HCT116 (cell line): ENCODE measurements around the gene CAB39L. TPM values are rescaled to one million over a fixed set of nuclear protein-coding genes. Genes with fewer than 3 reads are reported as not detected.

Experiments used
- ATAC-seq: fragments of 200-7000 bp; cut with Tn5 transposase; 2 replicates; pipeline ENCODE4 v1.9.1; 2020; ENCODE audit warnings: mild to moderate bottlenecking, moderate library complexity
- BruUV-seq: library from RNA; stranded (reverse); fragments of 400-500 nt; replicated peaks from 2 replicates; lab custom pipeline; 2021; lab: Mats Ljungman, UMichigan
- CTCF ChIA-PET: fragments of 300-600 bp; sonication (Branson Sonifier 250); formaldehyde crosslinking; loops from one replicate; lab custom pipeline; 2021; ENCODE audit warnings: antibody characterized with exemption; lab: Charles Lee
- POLR2A ChIA-PET: fragments of 300-600, 350-600 bp; sonication (Branson Sonifier 250); formaldehyde crosslinking; loops from one replicate; lab custom pipeline; 2021; ENCODE audit warnings: antibody characterized with exemption; lab: Charles Lee
- RAD21 ChIA-PET, 2 experiments: fragments of 300-600 bp; sonication (Branson Sonifier 250); formaldehyde crosslinking; loops; one replicate each; lab custom pipeline; 2023; ENCODE audit warnings: low total read pairs in 2 of 2; ENCODE audit not compliant: uncharacterized antibody in 2 of 2, unreplicated experiment in 2 of 2, low non-redundant PET in 1 of 2; lab: Charles Lee
- DNase-seq: peaks from one replicate; pipeline ENCODE4 v3.0.0-alpha.2; 2010; ENCODE audit warnings: low read depth, low spot score
- H2AFZ ChIP-seq: fragments of 200-600 bp; shearing (Covaris generic), sonication (generic); 2 replicates; pipeline ENCODE4 v1.6.1; 2017; ENCODE audit warnings: low read depth, mixed run types, mixed read lengths, antibody characterized with exemption, low read length; ENCODE audit not compliant: poor library complexity, severe bottlenecking
- H3K27ac ChIP-seq: 2 replicates; pipeline ENCODE4 v1.5.1; 2012; ENCODE audit warnings: low read depth, low read length
- H3K27me3 ChIP-seq: fragments of 200-600 bp; sonication (generic); 2 replicates; pipeline ENCODE4 v1.6.1; 2016; ENCODE audit warnings: mixed run types, low read length, mixed read lengths; ENCODE audit not compliant: insufficient read depth
- H3K36me3 ChIP-seq, 2 experiments: fragments of 200-500 bp in 1 of 2; fragments of 200-600 bp in 1 of 2; sonication (Bioruptor generic) in 1 of 2; sonication (generic) in 1 of 2; 2 replicates each; pipeline versions ENCODE4 v1.5.1 to v1.6.1; 2014 to 2016; ENCODE audit warnings: low read length in 2 of 2, inconsistent platforms in 1 of 2, mixed read lengths in 1 of 2, mixed run types in 1 of 2; ENCODE audit not compliant: insufficient read depth in 2 of 2, control insufficient read depth in 1 of 2
- H3K4me1 ChIP-seq, 2 experiments: fragments of 200-600 bp in 1 of 2; sonication (generic) in 1 of 2; 2 replicates each; pipeline versions ENCODE4 v1.5.1 to v1.6.1; 2012 to 2017; ENCODE audit warnings: low read length in 2 of 2, inconsistent platforms in 1 of 2, mild to moderate bottlenecking in 1 of 2, mixed read lengths in 1 of 2, mixed run types in 1 of 2, moderate library complexity in 1 of 2; ENCODE audit not compliant: insufficient read depth in 2 of 2, control insufficient read depth in 1 of 2
- H3K4me2 ChIP-seq: fragments of 200-600 bp; sonication (generic); 2 replicates; pipeline ENCODE4 v1.6.1; 2017; ENCODE audit warnings: mixed run types, low read length, mixed read lengths
- H3K4me3 ChIP-seq, 2 experiments: fragments of 200-600 bp in 1 of 2; sonication (generic) in 1 of 2; replicated peaks in 1 of 2; 2 replicates each; pipeline ENCODE4 v1.5.1; 2011 to 2016; ENCODE audit warnings: low read length in 2 of 2, control low read depth in 1 of 2, low read depth in 1 of 2, mild to moderate bottlenecking in 1 of 2, mixed read lengths in 1 of 2, mixed run types in 1 of 2
- H3K79me2 ChIP-seq: fragments of 200-600 bp; sonication (generic); 2 replicates; pipeline ENCODE4 v1.6.1; 2017; ENCODE audit warnings: mild to moderate bottlenecking, mixed run types, low read length, moderate library complexity, mixed read lengths; ENCODE audit not compliant: insufficient read depth
- H3K9ac ChIP-seq: fragments of 200-600 bp; sonication (generic); 2 replicates; pipeline ENCODE4 v1.6.1; 2016; ENCODE audit warnings: low read length, mixed read lengths
- H3K9me2 ChIP-seq: fragments of 200-600 bp; sonication (generic), shearing (Covaris generic); 2 replicates; pipeline ENCODE4 v1.6.1; 2017; ENCODE audit warnings: mixed run types, mild to moderate bottlenecking, moderate library complexity; ENCODE audit not compliant: insufficient read depth
- H3K9me3 ChIP-seq, 2 experiments: fragments of 200-500 bp in 1 of 2; fragments of 200-600 bp in 1 of 2; sonication (Bioruptor generic) in 1 of 2; sonication (generic) in 1 of 2; 2 replicates each; pipeline ENCODE4 v1.6.1; 2014 to 2017; ENCODE audit warnings: low read length in 2 of 2, mixed read lengths in 2 of 2, inconsistent platforms in 1 of 2, low read depth in 1 of 2, mild to moderate bottlenecking in 1 of 2, mixed run types in 1 of 2, moderate library complexity in 1 of 2; ENCODE audit not compliant: control insufficient read depth in 1 of 2, insufficient read depth in 1 of 2
- H4K20me1 ChIP-seq: fragments of 200-600 bp; sonication (generic), shearing (Covaris generic); 2 replicates; pipeline ENCODE4 v1.6.1; 2017; ENCODE audit warnings: mixed run types, mild to moderate bottlenecking, moderate library complexity; ENCODE audit not compliant: insufficient read depth
- ATF3 ChIP-seq: IDR thresholded peaks from 2 replicates; pipeline ENCODE4 v1.6.1; 2012
- REST ChIP-seq: IDR thresholded peaks from 2 replicates; pipeline ENCODE4 v1.6.1; 2012; ENCODE audit warnings: low read depth
- SP1 ChIP-seq: IDR thresholded peaks from 2 replicates; pipeline ENCODE4 v1.6.1; 2012; ENCODE audit warnings: low read depth
- YY1 ChIP-seq: IDR thresholded peaks from 2 replicates; pipeline ENCODE4 v1.6.1; 2011; ENCODE audit warnings: low read length, low read depth, moderate library complexity, mild to moderate bottlenecking; ENCODE audit not compliant: insufficient replicate concordance; ENCODE audit errors: extremely low read depth
- intact Hi-C: fragments of 100-400 bp; cut with micrococcal nuclease; formaldehyde crosslinking; loops from 2 replicates; pipeline ENCODE4 v1.10.0; 2022
- total RNA-seq: library from RNA; stranded (reverse); gene quantifications from one replicate; pipeline ENCODE4 v1.2.1, GENCODE V29; 2021; ENCODE audit not compliant: unreplicated experiment
- TF ChIP-seq, protein P1 (sequence below): IDR thresholded peaks from 2 replicates; pipeline ENCODE4 v1.6.1; 2011; ENCODE audit warnings: mild to moderate bottlenecking, low read length, moderate library complexity; ENCODE audit not compliant: insufficient replicate concordance; ENCODE audit errors: extremely low read depth

CAB39L gene
- total RNA-seq, 1 experiment from 2014 or later, result 6.1 TPM

DNA sequence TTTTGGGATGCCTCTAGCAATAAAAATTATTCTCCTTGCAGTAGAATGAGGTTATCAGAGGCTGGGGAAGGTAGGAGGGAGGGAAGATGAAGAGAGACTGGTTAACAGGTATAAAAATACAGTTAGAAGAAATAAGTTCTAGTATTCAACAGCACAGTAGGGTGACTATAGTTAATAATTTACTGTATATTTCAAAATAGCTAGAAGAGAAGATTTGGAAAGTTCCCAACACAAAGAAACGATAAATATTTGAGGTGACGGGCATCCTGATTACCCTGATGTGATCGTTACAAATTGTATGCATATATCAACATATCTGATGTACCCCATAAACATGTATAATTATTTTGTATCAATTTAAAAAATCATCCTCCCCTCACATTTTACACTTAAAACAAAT lies 102.3 kb downstream of the CAB39L start:
- intact Hi-C loops, result no loop called here

More for the DNA sequence above, 102.3 kb downstream of the CAB39L start:
- H3K4me2 ChIP-seq, result no peak overlapping the region
- no peak overlapping the region for H3K4me3 ChIP-seq
- ATAC-seq, result no peak
- H2AFZ ChIP-seq, result no peak overlapping the region
- H4K20me1 ChIP-seq, result no peaks in the 10 kb centered on the region
- H3K36me3 ChIP-seq, result no peaks in the 10 kb centered on the region
- BruUV-seq, result no TSS peak
- ChIA-PET RAD21 (no interaction called here), CTCF (no interaction called here)
- H3K79me2 ChIP-seq, result no peaks in the 10 kb centered on the region
- H3K9me3 ChIP-seq, result no peaks in the 10 kb centered on the region
- no peaks in the 10 kb centered on the region for H3K27me3 ChIP-seq
- no peak for TF ChIP-seq ATF3
- no peak for TF ChIP-seq REST
- TF ChIP-seq YY1, result no peak
- TF ChIP-seq SP1, result no peak
- TF ChIP-seq, protein P1, sequence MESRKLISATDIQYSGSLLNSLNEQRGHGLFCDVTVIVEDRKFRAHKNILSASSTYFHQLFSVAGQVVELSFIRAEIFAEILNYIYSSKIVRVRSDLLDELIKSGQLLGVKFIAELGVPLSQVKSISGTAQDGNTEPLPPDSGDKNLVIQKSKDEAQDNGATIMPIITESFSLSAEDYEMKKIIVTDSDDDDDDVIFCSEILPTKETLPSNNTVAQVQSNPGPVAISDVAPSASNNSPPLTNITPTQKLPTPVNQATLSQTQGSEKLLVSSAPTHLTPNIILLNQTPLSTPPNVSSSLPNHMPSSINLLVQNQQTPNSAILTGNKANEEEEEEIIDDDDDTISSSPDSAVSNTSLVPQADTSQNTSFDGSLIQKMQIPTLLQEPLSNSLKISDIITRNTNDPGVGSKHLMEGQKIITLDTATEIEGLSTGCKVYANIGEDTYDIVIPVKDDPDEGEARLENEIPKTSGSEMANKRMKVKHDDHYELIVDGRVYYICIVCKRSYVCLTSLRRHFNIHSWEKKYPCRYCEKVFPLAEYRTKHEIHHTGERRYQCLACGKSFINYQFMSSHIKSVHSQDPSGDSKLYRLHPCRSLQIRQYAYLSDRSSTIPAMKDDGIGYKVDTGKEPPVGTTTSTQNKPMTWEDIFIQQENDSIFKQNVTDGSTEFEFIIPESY, result no peak
- TF ChIP-seq, all 23 proteins: peak for 0
- Histone ChIP-seq H3K9ac (no peak overlapping the region), H3K4me1 (no peaks in the 10 kb centered on the region), H3K9me2 (no peaks in the 10 kb centered on the region), H3K27ac (no peak overlapping the region)
- POLR2A ChIA-PET, result no interaction called here
- no peak for DNase-seq
